Thoracic aorta (tissue), 2 donors: ENCODE measurements around the gene CDC42SE2. TPM values are rescaled to one million over a fixed set of nuclear protein-coding genes. Genes with fewer than 3 reads are reported as not detected.

Experiments used
- ATAC-seq: fragments of 150-250 bp; one replicate; pipeline ENCODE4 v1.8.0; 2017; ENCODE audit warnings: low read depth; ENCODE audit not compliant: insufficient number of reproducible peaks, low FRiP score
- DNase-seq: peaks from one replicate; pipeline ENCODE4 v3.0.0-alpha.2; 2020; ENCODE audit warnings: low spot score
- H3K27ac ChIP-seq, 2 donors: fragments of 200-600 bp; sonication (generic); 1 replicate in 1 of 2; 2 replicates in 1 of 2; pipeline ENCODE4 v1.5.1; 2016; ENCODE audit warnings: mild to moderate bottlenecking in 2 of 2, moderate library complexity in 2 of 2
- H3K27me3 ChIP-seq: fragments of 200-600 bp; sonication (generic); replicated peaks from 2 replicates; pipeline ENCODE4 v1.6.0; 2016; ENCODE audit warnings: mild to moderate bottlenecking; ENCODE audit not compliant: insufficient read depth
- H3K36me3 ChIP-seq: fragments of 200-600 bp; sonication (generic); one replicate; pipeline ENCODE4 v1.5.1; 2016
- H3K4me1 ChIP-seq, 2 donors: fragments of 200-600 bp; sonication (generic); 1 replicate in 1 of 2; 2 replicates in 1 of 2; pipeline versions ENCODE4 v1.5.1 to v1.6.0; 2016; ENCODE audit warnings: low read depth in 2 of 2, mild to moderate bottlenecking in 1 of 2; ENCODE audit not compliant: control insufficient read depth in 1 of 2
- H3K4me3 ChIP-seq: fragments of 200-600 bp; sonication (generic); 2 replicates; pipeline ENCODE4 v1.5.1; 2016; ENCODE audit warnings: mild to moderate bottlenecking
- H3K9me3 ChIP-seq: fragments of 200-600 bp; sonication (generic); 2 replicates; pipeline ENCODE4 v1.5.1; 2016
- total RNA-seq, 2 donors: library from RNA; depleted of rRNA; stranded (reverse); fragments of >200 nt; gene quantifications; one replicate each; pipeline versions ENCODE4 v1.1.0 to v1.2.3, GENCODE V29; 2016
- TF ChIP-seq, protein P1 (sequence below): fragments of 200-600 bp; sonication (generic); IDR thresholded peaks from one replicate; pipeline ENCODE4 v1.5.1; 2019; ENCODE audit warnings: antibody characterized with exemption

CDC42SE2 gene
- total RNA-seq, 2 donors from 2014 or later, result 20.3 to 38.0 TPM

DNA sequence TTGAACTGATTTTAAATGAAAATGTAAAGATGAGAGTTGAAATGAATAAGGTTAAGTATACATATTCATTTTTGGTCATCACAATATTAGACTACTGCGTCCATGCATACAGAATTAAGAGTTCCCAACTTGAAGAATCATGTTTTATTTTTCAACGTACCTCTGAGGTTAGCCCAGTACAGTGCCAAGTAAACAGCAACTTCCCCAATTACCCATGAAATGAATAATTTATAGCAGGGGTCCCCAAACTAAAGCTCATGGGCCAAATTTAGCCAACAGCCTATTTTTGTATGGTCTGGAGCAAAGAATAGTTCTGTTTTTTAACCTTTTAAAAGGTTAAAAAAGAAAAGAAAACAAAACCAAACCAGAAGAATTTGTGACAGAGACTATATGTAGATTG is 167.9 kb downstream of the CDC42SE2 start:
- Histone ChIP-seq H3K9me3 (no peaks in the 10 kb centered on the region), H3K27me3 (no peaks in the 10 kb centered on the region), H3K36me3 (peaks cover 13% of the 10 kb centered on the region), H3K4me3 (no peak overlapping the region), H3K27ac (no peak overlapping the region), H3K4me1 (peaks cover 2 to 3% of the 10 kb centered on the region in 2 donors)
- DNase-seq, result no peak
- ATAC-seq, result no peak
- TF ChIP-seq, protein P1, sequence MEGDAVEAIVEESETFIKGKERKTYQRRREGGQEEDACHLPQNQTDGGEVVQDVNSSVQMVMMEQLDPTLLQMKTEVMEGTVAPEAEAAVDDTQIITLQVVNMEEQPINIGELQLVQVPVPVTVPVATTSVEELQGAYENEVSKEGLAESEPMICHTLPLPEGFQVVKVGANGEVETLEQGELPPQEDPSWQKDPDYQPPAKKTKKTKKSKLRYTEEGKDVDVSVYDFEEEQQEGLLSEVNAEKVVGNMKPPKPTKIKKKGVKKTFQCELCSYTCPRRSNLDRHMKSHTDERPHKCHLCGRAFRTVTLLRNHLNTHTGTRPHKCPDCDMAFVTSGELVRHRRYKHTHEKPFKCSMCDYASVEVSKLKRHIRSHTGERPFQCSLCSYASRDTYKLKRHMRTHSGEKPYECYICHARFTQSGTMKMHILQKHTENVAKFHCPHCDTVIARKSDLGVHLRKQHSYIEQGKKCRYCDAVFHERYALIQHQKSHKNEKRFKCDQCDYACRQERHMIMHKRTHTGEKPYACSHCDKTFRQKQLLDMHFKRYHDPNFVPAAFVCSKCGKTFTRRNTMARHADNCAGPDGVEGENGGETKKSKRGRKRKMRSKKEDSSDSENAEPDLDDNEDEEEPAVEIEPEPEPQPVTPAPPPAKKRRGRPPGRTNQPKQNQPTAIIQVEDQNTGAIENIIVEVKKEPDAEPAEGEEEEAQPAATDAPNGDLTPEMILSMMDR, result no peak

DNA sequence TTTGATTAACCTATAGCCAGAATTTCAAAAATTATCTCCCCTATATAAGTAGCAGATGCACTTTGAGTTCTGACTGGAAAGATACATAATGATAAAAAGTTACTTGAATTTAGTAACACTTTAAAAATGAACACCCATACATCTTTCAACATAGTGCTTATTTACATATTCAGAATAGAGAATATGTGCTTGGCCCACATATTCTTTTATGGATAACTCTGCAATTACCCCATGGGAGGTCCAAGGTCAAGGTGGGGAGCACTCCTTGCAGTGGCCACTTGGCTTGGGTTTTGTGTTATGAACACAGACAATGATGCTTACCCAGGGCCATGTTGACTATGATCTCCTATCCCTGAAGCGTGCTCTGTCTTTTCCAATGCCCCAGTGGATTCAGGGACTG is 169.3 kb downstream of the CDC42SE2 start:
- Histone ChIP-seq H3K9me3 (no peaks in the 10 kb centered on the region), H3K27ac (no peak overlapping the region), H3K4me1 (peaks cover 3 to 8% of the 10 kb centered on the region in 2 donors), H3K27me3 (no peaks in the 10 kb centered on the region), H3K36me3 (peaks cover 15% of the 10 kb centered on the region), H3K4me3 (no peak overlapping the region)
- TF ChIP-seq, protein P1, result no peak
- DNase-seq (no peak), ATAC-seq (no peak)

DNA sequence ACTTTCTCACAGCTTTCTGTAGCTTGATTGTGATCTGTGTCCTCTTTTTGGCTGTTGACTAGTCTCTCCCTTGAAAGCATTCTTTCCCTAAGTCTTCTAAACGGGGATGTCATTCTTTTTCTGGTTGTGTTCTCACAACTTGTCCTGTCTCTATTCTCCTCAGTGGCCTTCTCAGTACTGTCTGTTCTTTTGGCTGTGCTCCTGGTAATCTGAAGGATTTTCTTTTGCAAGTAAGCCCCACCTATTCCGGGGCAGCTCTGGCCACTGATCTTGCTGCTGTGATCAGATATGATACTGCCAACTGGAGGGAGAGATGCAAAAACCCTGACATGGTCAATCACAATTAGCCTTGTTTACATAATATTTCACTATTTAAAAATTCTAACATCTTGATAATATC is 172.2 kb downstream of the CDC42SE2 start:
- Histone ChIP-seq H3K36me3 (peaks cover 19% of the 10 kb centered on the region), H3K27ac (no peak overlapping the region), H3K4me1 (peaks cover 3 to 8% of the 10 kb centered on the region in 2 donors), H3K9me3 (no peaks in the 10 kb centered on the region), H3K27me3 (no peaks in the 10 kb centered on the region), H3K4me3 (no peak overlapping the region)
- no peak for DNase-seq
- ATAC-seq, result no peak
- TF ChIP-seq, protein P1, result no peak

DNA sequence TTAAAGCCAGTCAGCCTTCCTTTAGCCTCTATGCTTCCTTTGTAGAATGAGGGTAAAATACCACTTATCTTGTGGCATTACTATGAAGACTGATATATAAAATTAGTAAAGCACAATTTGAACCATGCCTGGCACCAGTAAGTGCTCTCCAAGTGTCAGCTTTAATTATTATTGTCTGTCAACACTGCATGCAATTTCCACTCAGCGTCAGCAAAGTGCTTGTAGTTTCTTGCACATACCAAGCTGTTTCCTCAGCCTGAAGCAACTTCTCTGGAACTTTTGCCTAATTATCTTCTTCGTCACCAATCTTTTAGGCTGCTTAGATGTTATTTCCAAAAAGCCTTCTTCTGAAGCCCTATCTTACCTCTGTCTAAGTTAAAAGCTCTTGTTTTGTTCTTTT is 177.3 kb downstream of the CDC42SE2 start:
- H3K27me3 ChIP-seq, result no peaks in the 10 kb centered on the region
- H3K4me1 ChIP-seq, result peaks cover under 1 to 8% of the 10 kb centered on the region in 2 donors
- H3K27ac ChIP-seq, result no peak overlapping the region
- TF ChIP-seq, protein P1, result no peak
- H3K4me3 ChIP-seq, result no peak overlapping the region
- no peak for ATAC-seq
- peaks cover 25% of the 10 kb centered on the region for H3K36me3 ChIP-seq
- H3K9me3 ChIP-seq, result no peaks in the 10 kb centered on the region
- no peak for DNase-seq

Other genes with a start within 250 kb of the CDC42SE2 start
- gene HINT1, start 98.8 kb upstream of the CDC42SE2 start, total RNA-seq, result 100 to 1,000 TPM; 116 to 167 TPM
- gene LYRM7, start 93.1 kb upstream of the CDC42SE2 start, total RNA-seq, result 1 to 10 TPM; 3.2 to 5.2 TPM